Stimulated activated CD8-positive, alpha-beta memory T cell treated with anti-CD3 and anti-CD28 coated beads, Interleukin-12 subunit alpha, Interleukin-12 subunit beta, amount 100 ng/mL, for 4 hours (primary cell): Measurements from ENCODE around the gene PSENEN.

ENCODE experiments used
- DNase-seq: peaks from one replicate; pipeline ENCODE4 v3.0.0-alpha.2; 2020; ENCODE audit warnings: low read depth

PSENEN gene

DNA sequence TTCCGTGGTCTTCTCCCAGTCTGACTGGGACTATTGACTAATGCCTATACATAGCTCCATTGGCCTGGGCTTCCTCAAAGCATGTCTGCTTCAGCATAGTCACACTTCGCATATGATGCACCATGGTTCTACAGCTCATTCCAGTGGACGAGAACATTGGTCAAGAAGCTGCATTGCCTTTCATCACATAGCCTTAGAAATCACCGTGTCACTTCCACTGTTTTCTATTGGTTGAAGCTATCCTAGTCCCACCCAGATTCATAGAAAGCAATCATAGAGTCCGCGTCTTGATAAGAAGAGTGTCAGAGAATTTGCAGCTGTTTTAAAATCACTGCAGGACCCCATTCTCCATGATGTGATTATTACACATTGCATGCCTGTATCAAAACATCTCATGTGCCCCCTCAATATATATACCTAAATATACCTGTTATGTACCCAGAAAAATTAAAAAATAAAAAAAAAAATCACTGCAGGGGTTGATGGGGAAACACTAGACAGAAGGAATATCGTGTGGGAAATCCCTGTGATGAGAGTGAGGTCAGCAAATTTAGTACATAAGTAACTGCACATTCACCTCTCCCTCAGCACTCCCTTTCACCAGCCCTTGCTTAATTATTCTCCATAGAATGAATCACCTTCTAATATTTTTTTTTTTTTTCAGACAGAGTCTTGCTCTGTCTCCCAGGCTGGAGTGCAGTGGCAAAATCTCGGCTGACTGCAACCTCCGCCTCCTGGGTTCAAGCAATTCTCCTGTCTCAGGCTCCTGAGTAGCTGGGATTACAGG is 27.8 kb downstream of the PSENEN start:
- no peak for DNase-seq

DNA sequence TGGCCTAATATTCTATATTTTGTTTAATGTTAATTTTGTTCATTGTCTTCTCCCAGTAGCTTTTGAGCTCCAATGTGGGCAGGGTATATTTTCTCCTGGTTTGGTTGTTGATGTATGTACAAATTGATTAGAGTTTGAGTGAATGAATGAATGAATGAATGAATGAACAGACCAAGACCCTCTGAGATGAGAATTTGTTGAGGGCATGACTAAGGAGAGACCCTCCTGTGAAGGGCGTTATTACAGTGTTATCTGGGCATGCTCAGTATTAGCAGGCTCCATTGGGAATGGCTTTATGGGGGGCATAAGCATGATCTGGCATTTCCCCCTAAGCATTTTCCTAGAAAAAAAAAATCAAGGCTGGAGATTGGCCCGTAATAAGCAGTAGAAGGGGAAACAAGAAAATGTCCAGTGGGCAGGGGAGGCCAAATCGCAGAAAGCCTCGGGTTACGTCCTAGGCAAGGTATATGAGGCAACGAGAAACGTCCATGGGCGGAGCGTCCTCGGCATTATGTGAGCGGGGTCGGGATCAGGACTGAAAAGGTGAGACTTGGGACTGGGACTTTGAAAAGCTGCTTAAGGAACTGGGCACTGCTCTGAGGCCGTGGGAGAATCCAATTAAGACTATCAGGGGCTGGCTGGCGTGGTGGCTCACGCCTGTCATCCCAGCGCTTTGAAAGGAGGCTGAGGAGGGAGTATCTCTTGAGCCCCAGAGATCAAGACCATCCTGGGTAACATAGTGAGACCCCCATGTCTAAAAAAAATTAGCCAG is 29.0 kb downstream of the PSENEN start:
- no peak for DNase-seq

DNA sequence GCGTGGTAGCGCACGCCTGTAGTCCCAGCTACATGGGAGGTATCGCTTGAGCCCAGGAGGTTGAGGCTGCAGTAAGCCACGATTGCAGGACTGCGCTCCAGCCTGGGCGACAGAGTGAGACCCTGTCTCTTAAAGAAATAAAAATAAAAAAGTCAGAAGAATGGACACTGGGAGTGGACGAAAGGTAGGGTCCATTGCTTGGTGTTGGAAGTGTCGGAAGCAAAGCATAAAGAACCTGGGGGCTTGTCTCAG is 29.5 kb downstream of the PSENEN start:
- DNase-seq: no peak

DNA sequence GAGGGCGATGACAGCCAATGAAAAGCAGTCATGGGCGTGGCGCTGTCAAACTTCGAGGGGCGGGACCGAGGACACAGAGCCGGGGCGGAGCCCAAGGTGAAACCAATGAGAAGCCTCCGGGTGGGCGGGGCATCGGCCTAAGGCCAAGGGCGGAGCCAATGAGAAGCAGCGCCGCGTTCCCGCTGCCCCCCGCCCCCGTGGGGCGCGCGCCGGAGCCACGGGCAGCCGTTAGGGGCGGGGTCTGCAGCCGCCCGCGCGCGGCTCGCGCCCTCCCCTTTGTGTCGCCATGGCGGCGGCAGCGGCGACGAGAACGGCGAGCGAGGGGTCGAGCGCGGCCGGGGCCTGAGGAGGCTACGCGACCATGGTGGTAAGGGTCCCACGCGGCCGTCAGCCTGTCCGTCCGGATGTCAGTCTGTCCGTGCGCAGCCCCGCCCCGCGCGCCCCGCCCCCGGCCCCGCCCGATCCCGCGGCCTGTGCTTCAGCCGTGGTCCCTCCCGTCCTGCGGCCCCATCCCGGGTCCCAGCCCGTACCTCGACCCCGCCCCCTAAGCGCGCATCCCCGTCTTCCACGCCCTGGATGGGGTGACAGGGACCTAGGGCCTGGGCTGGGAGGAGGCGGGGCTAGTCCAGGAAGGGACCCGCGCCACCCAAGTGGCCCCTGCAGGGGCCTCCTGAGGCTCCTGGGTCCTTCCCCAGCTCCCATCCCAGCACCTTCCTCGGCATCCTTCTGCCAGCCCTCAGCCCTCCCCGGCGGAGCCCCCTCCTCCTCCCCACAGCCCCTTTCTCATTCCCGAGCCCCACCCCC is 30.0 kb downstream of the PSENEN start, which contains the start of gene ARHGAP33:
Gene ARHGAP33, plus strand, starts transcription at position 267 of the 804 bp plus-strand sequence. Its CDS starts 95 bp downstream, at position 362.
- peak; percentile 95 for DNase-seq

DNA sequence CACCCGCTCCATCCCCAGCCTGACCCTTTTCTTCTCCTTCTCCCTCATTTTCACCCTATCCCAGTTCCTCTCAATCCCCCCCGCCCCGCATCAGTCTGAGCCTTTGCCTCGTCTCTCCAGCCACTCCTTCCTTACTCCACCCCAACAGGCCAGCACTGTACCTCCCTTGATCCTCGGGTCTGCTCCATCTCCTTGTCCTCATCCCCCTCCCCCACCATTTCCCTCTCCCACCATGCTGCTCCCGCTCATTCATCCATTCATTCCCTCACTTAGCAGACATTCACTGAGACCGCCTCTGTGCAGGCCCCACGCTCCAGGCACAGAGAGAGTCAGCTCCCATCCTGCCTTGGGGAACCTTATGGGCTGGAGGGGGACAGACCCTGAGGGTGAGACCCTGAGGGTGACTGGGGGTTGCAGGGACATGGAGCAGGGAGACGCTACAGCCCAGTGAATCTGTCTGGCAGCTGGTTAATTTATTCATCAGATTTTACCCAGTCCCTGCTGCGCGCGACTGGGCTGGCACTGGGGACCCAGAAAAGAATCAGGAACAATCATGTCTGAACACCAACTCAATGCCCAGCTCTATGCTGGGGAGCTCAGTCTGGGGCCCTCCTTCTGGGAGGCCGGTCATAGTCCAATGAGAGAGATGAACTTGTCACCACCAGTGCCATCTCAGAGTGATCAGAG is 30.8 kb downstream of the PSENEN start:
- DNase-seq: no peak

DNA sequence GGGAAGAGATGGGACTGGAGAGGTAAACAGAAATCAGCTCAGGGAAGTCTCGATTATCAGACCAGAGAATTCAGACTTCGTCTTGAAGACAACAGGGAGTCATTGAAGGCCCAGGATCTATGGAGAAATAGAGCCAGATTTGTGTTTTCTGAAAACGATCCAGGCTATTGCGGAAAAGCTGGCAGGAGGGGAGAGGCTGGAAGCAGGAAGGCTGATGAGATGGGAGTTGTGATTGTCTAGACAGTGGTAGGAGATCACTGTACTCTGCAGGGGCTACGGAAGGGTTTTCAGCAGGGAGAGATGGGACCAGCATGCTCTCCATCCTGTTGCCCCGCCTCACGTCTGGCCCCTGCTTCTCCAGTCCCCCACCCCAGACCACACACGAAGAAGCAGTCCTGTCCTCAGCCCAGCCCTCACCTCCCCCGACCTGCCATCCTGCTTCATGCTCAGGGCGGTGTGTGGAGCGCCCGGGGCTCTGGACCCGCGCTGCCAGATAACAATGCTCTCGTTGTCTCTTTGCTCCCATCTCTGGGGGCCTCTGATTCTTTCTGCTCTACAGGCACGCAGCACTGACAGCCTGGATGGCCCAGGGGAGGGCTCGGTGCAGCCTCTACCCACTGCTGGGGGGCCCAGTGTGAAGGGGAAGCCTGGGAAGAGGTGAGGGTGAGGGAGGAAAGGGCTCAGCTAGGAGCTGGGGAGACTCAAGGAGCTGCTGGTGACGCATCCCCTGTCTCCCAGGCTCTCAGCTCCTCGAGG is 31.8 kb downstream of the PSENEN start:
- DNase-seq: no peak

DNA sequence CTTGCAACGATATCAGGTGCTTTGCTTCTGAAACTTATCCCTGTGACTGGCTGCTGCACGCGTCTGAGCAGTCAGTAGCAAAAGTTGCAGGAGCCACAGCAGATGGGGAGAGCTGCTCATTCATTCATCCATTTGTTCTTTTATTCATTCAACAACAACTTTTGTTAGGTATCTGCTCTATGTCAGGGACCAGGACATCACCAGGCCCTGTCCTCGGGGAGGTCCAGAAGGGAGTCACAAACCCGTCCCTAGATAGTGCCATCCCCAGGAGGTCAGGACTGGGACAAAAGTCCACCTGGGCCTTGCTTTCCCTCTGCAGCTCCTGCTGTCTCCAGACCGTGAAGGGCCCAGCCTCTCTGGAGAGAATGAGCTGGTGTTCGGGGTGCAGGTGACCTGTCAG is 32.5 kb downstream of the PSENEN start:
- DNase-seq: no peak

DNA sequence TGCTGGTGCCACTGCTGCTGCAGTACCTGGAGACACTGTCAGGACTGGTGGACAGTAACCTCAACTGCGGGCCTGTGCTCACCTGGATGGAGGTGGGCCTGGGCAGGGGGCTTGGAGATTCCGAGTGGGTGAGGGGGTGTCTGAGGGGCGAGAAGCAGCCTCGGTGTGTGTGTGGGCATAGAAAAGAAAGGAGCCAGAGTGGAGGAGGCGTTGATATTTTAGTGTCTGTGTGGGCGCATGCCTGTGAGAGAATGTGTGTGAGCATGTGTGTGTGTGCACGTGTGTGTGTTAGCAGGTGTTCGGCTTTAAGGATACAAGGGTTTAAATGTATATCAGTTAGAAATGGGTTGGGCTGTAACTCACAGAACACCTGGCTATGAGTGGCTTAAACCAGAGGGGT is 33.6 kb downstream of the PSENEN start:
- DNase-seq: no peak

DNA sequence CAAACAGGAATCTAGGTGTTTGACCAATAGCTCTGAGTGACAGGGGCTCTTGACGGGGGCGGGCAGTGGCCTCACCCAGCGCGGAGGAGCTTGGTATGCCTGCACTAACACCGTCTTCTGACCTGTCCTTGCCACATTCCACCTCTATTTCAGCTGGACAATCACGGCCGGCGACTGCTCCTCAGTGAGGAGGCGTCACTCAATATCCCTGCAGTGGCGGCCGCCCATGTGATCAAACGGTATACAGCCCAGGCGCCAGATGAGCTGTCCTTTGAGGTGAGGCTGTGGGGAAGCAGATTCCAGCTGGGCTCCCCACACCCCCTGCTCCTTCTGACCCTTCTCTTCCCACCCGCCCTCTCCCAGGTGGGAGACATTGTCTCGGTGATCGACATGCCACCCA is 34.6 kb downstream of the PSENEN start:
- no peak for DNase-seq

DNA sequence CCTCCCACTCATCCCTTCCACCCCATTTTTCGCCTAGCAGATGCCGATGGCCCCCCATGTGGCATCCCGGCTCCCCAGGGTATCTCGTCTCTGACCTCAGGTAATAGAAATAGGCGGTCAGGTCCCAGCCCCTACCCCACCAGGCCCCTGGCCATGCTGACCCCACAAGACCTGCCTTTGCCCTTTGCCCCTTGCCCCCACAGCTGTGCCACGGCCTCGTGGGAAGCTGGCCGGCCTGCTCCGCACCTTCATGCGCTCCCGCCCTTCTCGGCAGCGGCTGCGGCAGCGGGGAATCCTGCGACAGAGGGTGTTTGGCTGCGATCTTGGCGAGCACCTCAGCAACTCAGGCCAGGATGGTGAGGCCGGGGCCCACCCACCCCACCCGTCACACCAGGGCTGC is 35.3 kb downstream of the PSENEN start:
- DNase-seq: no peak

DNA sequence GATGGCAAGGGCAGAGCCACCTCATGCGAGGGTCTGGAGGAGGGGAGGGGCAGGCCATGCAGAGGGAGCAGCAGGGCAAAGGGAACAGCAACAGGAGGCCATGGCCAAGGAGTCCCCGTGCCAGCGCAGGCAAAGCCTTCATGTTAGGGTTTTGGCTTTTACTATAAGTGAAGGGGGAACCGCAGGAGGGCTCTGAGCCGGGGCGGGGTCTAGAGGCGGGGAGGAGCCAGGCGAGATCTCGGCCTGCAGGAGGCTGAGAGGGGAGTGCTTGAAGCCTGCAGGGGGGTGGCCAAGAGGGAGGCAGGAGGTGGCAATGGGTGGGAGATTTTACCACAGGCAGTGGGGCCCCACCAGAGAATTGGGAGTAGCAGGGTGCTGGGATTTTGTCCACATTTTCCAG is 36.2 kb downstream of the PSENEN start:
- no peak for DNase-seq

DNA sequence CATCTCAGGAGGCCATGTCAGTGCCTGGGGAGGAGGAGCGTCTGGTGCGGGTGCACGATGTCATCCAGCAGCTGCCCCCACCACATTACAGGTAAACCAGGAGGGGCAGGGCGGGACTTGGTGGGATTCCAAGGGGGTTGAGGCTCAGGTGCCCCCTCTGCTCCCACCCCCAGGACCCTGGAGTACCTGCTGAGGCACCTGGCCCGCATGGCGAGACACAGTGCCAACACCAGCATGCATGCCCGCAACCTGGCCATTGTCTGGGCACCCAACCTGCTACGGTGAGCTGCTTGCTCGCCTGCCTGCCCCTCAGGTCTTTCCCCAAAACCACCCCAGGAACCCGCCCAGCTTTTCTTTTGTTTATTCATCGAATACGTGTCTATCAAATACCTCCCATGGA is 37.1 kb downstream of the PSENEN start:
- DNase-seq: no peak

DNA sequence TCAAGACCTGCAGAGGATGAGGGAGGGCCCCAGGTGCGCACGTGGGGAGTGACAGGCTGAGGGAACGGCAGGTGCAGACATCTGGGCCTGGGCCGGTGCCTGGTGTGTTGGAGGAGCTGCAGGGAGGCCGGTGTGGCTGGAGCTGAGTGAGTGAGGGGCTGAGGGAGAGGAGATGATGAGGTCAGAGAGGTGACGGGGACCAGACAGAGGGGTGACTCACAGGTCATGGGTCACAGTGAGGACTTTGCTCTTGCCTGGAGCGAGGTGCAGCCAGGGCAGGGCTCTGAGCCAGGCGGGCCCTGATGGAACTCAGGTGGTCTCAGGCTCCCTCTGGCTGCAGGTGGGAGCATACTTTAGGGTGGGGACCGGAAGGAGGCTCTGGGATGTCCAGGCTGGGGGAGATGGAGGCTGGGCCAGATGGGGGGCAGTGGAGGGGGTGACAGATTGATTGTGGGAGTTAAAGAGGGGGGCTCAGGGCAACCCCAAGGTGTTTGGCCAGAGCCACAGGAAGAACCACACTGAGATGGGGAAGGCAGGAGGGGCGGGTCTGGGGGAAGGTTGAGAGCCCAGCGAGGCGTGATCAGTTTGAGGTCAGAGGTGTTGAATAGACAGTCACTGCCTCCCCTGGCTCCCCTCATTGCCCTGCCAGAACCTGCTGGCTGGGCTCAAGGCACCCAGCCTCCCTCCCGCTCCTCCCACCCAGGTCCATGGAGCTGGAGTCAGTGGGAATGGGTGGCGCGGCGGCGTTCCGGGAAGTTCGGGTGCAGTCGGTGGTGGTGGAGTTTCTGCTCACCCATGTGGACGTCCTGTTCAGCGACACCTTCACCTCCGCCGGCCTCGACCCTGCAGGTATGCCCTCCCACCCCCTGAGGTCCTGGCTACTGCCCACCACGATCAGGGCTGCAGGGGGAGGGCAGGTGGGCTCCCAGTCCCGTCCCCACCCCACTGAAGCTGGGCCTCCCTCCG is 38.3 kb downstream of the PSENEN start:
- no peak for DNase-seq

DNA sequence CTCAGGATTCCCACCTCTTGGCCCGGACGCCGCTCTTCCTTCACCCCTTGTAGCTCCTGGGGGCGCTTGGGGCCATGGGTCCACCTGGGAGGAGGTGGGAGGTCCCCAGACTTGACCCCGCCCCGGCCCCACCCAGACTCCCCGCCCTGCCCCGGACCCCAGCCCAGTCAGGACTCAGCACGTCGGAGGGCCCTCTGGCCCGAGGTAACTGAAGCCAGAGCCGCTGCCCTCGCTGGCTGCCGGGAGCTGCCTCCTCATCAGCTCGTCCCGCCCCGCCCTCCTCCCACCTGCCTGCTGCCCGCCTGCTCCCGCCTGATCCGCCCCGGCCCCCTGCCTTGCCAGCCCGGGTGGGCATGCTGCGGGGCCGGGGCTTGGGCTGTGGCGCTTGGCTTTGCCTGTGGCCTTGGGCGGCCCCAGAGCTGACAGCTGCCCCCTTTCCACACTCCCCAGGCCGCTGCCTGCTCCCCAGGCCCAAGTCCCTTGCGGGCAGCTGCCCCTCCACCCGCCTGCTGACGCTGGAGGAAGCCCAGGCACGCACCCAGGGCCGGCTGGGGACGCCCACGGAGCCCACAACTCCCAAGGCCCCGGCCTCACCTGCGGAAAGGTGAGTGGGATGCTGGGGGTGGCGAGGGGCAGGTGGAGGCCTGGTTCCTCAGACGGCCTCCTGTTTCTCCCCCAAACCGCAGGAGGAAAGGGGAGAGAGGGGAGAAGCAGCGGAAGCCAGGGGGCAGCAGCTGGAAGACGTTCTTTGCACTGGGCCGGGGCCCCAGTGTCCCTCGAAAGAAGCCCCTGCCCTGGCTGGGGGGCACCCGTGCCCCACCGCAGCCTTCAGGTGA is 39.3 kb downstream of the PSENEN start:
- no peak for DNase-seq

DNA sequence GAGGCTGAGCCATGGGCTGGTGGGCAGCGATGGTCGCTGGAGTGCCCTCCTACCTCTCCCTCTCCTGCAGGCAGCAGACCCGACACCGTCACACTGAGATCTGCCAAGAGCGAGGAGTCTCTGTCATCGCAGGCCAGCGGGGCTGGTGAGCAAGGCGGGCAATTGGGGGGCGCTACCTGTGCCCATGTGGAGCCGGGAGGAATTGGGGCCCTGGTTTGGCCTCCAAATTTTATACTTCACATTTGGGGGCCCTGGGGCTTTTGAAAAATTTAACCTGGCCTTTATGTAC is 39.8 kb downstream of the PSENEN start:
- DNase-seq: no peak

DNA sequence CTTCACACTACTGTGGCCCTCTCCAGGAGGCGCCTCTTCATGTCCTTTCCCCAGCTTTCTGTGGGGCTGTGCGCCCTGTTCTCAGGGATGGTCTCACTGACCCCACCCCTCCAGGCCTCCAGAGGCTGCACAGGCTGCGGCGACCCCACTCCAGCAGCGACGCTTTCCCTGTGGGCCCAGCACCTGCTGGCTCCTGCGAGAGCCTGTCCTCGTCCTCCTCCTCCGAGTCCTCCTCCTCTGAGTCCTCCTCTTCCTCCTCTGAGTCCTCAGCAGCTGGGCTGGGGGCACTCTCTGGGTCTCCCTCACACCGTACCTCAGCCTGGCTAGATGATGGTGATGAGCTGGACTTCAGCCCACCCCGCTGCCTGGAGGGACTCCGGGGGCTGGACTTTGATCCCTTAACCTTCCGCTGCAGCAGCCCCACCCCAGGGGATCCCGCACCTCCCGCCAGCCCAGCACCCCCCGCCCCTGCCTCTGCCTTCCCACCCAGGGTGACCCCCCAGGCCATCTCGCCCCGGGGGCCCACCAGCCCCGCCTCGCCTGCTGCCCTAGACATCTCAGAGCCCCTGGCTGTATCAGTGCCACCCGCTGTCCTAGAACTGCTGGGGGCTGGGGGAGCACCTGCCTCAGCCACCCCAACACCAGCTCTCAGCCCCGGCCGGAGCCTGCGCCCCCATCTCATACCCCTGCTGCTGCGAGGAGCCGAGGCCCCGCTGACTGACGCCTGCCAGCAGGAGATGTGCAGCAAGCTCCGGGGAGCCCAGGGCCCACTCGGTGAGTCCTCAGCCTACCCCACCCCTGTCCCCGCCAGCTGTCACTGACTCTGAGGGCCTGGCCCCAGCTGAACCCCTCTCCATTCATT is 41.1 kb downstream of the PSENEN start:
- no peak for DNase-seq

DNA sequence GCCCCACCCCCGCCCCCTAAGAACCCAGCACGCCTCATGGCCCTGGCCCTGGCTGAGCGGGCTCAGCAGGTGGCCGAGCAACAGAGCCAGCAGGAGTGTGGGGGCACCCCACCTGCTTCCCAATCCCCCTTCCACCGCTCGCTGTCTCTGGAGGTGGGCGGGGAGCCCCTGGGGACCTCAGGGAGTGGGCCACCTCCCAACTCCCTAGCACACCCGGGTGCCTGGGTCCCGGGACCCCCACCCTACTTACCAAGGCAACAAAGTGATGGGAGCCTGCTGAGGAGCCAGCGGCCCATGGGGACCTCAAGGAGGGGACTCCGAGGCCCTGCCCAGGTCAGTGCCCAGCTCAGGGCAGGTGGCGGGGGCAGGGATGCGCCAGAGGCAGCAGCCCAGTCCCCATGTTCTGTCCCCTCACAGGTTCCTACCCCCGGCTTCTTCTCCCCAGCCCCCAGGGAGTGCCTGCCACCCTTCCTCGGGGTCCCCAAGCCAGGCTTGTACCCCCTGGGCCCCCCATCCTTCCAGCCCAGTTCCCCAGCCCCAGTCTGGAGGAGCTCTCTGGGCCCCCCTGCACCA is 41.9 kb downstream of the PSENEN start:
- no peak for DNase-seq

DNA sequence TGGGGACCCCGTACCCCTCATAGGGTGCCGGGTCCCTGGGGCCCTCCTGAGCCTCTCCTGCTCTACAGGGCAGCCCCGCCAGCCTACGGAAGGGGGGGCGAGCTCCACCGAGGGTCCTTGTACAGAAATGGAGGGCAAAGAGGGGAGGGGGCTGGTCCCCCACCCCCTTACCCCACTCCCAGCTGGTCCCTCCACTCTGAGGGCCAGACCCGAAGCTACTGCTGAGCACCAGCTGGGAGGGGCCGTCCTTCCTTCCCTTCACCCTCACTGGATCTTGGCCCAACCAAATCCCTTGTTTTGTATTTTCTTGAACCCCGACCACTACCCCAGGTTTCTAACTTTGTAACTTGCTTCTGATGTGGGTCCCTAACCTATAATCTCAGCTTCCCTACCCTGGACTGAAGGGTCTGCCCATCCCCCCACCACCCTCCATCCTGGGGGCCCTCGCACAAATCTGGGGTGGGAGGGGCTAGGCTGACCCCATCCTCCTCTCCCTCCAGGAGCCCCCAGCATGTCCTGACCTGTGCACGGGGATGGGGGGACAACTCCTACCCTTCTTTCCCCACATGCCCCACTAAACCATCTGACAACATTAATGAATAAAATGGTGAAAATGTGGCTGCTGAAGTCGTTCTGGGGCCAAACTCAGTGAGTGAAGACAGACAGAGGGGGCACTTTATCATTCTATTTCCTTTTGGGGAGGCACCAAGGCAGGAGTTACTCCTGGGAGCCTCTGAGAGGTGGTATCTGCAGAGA is 42.9 kb downstream of the PSENEN start:
- no peak for DNase-seq
